Loucy (cell line): ENCODE results near the gene RNASE8.

Experiments
- H2AFZ ChIP-seq: fragments of 200-600 bp; sonication (generic); 2 replicates; pipeline ENCODE4 v1.6.0; 2016; ENCODE audit warnings: antibody characterized with exemption, mild to moderate bottlenecking, low read length, moderate library complexity
- H3F3A ChIP-seq: fragments of 200-600 bp; 2 replicates; pipeline ENCODE4 v1.6.0; 2016; ENCODE audit warnings: antibody characterized with exemption, low read depth, mild to moderate bottlenecking
- H3K27me3 ChIP-seq: fragments of 200-600 bp; sonication (generic); 2 replicates; pipeline ENCODE4 v1.6.1; 2014; ENCODE audit warnings: low read length, mild to moderate bottlenecking; ENCODE audit not compliant: insufficient read depth, poor library complexity, severe bottlenecking
- H3K36me3 ChIP-seq: fragments of 200-600 bp; sonication (generic); 2 replicates; pipeline ENCODE4 v1.6.1; 2016; ENCODE audit warnings: low read length; ENCODE audit not compliant: insufficient read depth
- H3K4me1 ChIP-seq: fragments of 200-600 bp; sonication (generic); 2 replicates; pipeline ENCODE4 v1.5.1; 2014; ENCODE audit warnings: low read length, mild to moderate bottlenecking; ENCODE audit not compliant: insufficient read depth, poor library complexity, severe bottlenecking
- H3K4me2 ChIP-seq: fragments of 200-600 bp; sonication (generic); 2 replicates; pipeline ENCODE4 v1.6.0; 2014; ENCODE audit warnings: antibody characterized with exemption, low read length, low read depth, mild to moderate bottlenecking; ENCODE audit not compliant: poor library complexity, severe bottlenecking
- H3K4me3 ChIP-seq: fragments of 200-600 bp; sonication (generic); 2 replicates; pipeline ENCODE4 v1.5.1; 2014; ENCODE audit warnings: low read length, mild to moderate bottlenecking, mixed read lengths; ENCODE audit not compliant: poor library complexity, severe bottlenecking
- H3K79me2 ChIP-seq: fragments of 200-600 bp; sonication (generic); 2 replicates; pipeline ENCODE4 v1.6.1; 2014; ENCODE audit warnings: low read length; ENCODE audit not compliant: insufficient read depth
- H3K9ac ChIP-seq: fragments of 200-600 bp; sonication (generic); 2 replicates; pipeline ENCODE4 v1.6.0; 2014; ENCODE audit warnings: mild to moderate bottlenecking, low read depth, low read length, moderate library complexity; ENCODE audit not compliant: poor library complexity, severe bottlenecking
- H3K9me2 ChIP-seq: fragments of 200-600 bp; sonication (generic); replicated peaks from 2 replicates; pipeline ENCODE4 v1.6.1; 2016; ENCODE audit warnings: low read depth, low read length, mixed read lengths
- H3K9me3 ChIP-seq: fragments of 200-600 bp; sonication (generic); 2 replicates; pipeline ENCODE4 v1.6.1; 2014; ENCODE audit warnings: mild to moderate bottlenecking, antibody characterized with exemption, low read length, low read depth; ENCODE audit not compliant: insufficient read depth
- H4K20me1 ChIP-seq: fragments of 200-600 bp; sonication (generic); 2 replicates; pipeline ENCODE4 v1.6.0; 2014; ENCODE audit warnings: antibody characterized with exemption, low read length, mild to moderate bottlenecking; ENCODE audit not compliant: insufficient read depth, poor library complexity, severe bottlenecking
- EZH2phosphoT487 ChIP-seq: fragments of 200-600 bp; IDR thresholded peaks from 2 replicates; pipeline ENCODE4 v1.6.1; 2018; ENCODE audit warnings: antibody characterized with exemption, mild to moderate bottlenecking, moderate library complexity, borderline replicate concordance
- TF ChIP-seq, protein P1 (sequence below): fragments of 200-600 bp; sonication (generic); conservative IDR thresholded peaks from 2 replicates; pipeline ENCODE4 v1.5.1; 2014; ENCODE audit warnings: mild to moderate bottlenecking, antibody characterized with exemption, low read length

The RNASE8 gene

DNA sequence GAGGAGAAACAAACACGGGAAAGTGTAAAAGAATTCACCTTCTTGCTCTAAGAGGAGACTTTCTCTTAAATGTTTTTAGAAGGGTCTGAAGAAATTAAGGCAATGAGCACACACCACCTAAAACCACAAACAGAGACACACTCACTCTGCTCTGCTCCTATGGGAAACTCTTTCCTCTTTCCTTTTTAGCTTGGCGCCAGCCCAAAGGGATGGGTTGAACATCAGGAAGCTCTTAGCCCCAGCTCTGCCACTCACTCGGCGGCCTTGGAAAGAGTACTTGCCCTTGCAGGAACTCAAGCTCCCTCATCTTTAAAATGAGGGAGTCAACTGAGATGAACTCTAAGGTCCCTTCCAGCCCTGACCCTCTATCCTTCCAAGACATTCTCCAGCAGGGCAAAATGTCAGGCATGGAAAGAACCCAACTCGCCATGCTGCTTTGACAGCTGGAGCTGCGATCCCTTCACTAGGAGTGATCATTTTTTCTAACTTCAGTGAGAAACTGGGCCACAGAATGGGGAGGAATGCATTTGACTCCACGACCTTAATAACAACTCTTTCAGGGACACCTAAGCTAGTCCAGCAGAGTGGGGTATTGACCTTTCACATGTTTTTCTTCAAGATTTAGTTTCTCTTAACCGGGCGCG, 980 bp upstream of the RNASE8 start:
- no peaks in the 10 kb centered on the region for H3F3A ChIP-seq
- no peaks in the 10 kb centered on the region for H4K20me1 ChIP-seq
- no peak overlapping the region for H2AFZ ChIP-seq
- no peaks in the 10 kb centered on the region for H3K79me2 ChIP-seq
- no peak overlapping the region for H3K9ac ChIP-seq
- TF ChIP-seq, protein P1, sequence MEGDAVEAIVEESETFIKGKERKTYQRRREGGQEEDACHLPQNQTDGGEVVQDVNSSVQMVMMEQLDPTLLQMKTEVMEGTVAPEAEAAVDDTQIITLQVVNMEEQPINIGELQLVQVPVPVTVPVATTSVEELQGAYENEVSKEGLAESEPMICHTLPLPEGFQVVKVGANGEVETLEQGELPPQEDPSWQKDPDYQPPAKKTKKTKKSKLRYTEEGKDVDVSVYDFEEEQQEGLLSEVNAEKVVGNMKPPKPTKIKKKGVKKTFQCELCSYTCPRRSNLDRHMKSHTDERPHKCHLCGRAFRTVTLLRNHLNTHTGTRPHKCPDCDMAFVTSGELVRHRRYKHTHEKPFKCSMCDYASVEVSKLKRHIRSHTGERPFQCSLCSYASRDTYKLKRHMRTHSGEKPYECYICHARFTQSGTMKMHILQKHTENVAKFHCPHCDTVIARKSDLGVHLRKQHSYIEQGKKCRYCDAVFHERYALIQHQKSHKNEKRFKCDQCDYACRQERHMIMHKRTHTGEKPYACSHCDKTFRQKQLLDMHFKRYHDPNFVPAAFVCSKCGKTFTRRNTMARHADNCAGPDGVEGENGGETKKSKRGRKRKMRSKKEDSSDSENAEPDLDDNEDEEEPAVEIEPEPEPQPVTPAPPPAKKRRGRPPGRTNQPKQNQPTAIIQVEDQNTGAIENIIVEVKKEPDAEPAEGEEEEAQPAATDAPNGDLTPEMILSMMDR: no peak
- peaks cover 12% of the 10 kb centered on the region for H3K4me1 ChIP-seq
- H3K36me3 ChIP-seq: no peaks in the 10 kb centered on the region
- no peaks in the 10 kb centered on the region for H3K27me3 ChIP-seq
- no peaks in the 10 kb centered on the region for H3K9me2 ChIP-seq
- H3K4me3 ChIP-seq: no peak overlapping the region
- H3K4me2 ChIP-seq: no peak overlapping the region
- H3K9me3 ChIP-seq: no peaks in the 10 kb centered on the region

DNA sequence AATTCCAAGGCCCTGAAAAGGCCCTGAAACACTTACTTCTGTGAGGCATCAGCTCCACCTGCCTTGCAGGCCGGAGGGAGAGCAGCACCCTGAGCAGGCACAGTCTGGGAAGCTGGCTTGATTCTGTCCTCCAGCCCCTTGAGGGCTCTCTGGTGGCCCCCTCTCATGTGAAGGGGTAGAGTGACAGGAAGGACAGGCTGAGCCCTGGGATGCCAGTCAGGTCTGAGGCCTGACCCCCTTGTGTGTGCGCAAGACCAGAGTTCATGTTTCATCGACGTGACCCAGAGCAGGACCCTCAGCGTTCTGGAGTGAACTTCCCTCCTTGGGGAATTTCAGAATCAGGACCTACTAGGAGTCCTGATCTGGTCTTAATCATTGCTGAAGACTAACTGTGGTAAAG, 1.3 kb downstream of the RNASE8 start:
- H3F3A ChIP-seq: no peaks in the 10 kb centered on the region
- no peak overlapping the region for H3K9ac ChIP-seq
- no peak overlapping the region for H2AFZ ChIP-seq
- H3K79me2 ChIP-seq: no peaks in the 10 kb centered on the region
- H4K20me1 ChIP-seq: no peaks in the 10 kb centered on the region
- TF ChIP-seq EZH2phosphoT487: no peak
- TF ChIP-seq, protein P1: no peak
- H3K27me3 ChIP-seq: no peaks in the 10 kb centered on the region
- no peak overlapping the region for H3K4me2 ChIP-seq
- H3K4me3 ChIP-seq: no peak overlapping the region
- H3K9me2 ChIP-seq: no peaks in the 10 kb centered on the region
- no peaks in the 10 kb centered on the region for H3K9me3 ChIP-seq
- H3K36me3 ChIP-seq: no peaks in the 10 kb centered on the region
- peaks cover 9% of the 10 kb centered on the region for H3K4me1 ChIP-seq

DNA sequence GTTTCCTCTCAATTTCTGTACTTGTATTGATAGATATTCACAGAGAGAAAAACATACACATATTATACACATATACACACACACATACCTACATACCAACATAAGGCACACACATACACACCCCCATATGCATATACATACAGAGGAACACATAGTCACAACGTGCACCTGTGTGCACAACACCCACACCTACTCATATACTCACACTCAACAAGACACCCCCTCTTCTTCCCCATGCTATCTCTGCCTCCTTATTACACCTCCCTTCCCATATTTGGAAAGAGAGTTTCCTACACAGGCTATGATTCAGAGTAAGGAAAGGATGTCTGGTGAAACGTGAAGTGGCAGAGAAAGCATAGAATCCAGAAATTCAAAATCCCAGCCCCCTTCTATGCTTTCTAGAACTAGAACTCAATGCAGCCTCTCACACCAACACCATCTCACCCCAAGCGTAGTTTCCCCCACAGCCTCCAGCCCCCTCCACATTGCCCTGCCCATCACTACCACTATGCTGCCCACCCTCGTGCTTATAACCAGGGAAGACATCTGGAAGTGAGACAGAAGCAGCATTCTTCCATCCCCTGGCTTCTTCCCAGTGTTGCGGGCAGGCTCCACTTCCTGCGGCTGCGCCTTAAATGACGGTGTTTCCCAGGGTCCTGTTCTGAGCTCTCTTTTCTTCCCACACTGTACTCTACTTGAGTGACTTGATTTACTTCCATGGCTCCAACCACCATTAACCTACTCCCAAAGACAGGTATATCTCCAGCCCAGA, 2.4 kb downstream of the RNASE8 start:
- Histone ChIP-seq H3K4me1 (no peaks in the 10 kb centered on the region), H3K27me3 (no peaks in the 10 kb centered on the region), H2AFZ (no peak overlapping the region), H3F3A (no peaks in the 10 kb centered on the region), H4K20me1 (no peaks in the 10 kb centered on the region), H3K4me2 (no peak overlapping the region), H3K79me2 (no peaks in the 10 kb centered on the region), H3K36me3 (no peaks in the 10 kb centered on the region), H3K9me2 (no peaks in the 10 kb centered on the region), H3K4me3 (no peak overlapping the region), H3K9me3 (no peaks in the 10 kb centered on the region), H3K9ac (no peak overlapping the region)
- no peak for TF ChIP-seq EZH2phosphoT487
- TF ChIP-seq, protein P1: no peak
